NCI-H2029 treated with DMSO at 0.1 percent for 48 hours (cell line): ENCODE data around the gene SPG7.
A peak's percentile ranks its signal among the peaks of the same experiment; 100 is the strongest.

Source experiments
- DNase-seq: peaks from one replicate; lab custom pipeline; 2025; lab: John Stamatoyannopoulos, UW

The SPG7 gene

DNA sequence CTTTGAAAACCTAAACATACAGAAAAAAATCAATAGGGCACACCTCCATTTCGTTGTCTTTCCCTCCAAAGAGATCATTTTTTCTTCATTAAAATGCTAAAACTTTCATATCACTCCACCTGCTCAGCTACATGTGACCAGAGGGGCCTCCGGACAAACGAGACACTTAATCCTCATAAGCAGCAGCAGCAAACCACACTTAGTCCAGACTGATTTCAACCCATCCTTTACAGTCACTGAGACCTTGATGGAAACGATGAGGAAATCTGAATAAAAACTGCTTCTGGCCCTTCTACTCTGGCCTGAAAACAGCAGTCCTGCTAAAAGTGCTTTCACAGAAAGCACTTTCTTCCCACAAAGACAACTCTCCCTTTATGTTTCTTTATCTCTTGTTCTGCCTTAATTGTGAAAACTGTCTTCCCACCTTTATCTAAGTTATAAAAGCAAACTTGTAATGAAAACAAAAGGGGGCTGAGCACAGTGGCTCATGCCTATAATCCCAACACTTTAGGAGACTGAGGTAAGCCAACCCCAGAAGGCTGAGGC, 22.4 kb upstream of the SPG7 start:
- no peak for DNase-seq

DNA sequence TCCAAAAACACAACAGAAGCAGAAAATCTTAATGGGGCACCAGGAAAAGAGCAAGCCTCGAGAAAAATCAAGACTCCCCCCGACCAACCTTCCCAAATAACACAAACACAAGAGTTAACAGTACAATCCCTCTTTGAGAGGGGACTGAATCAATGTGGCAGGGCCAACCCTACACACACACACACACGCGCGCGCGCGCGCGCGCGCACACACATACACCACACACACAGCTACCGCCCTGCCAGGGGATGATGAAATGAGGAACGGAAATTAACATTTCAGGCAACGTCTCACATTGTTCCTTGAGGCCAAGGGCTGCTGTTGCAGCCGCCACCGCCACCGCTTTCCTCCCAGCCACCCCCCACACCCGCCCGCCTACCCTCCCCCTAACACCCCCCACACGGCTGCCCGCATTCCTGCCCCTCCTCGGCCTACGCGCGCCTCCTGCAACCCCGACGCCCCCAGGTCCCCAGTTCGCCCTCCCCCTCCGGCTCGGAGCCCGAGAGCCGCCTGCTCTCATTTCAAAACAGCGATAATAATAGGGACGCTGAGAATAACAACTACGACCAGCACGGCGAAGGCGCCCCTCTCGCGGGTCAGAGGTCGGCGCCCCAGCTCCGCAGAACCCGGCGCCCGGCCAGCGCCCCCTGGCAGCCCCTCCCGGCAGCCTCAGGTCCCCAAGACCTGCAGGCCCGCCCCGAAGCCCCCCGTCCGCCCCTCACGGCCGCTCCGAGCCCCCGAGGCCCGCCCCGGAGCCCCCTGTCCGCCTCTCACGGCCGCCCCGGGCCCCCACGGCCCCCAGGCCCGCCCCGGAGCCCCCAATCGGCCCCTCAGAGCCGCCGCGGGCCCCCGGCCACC, 18.9 kb upstream of the SPG7 start:
- DNase-seq: no peak

DNA sequence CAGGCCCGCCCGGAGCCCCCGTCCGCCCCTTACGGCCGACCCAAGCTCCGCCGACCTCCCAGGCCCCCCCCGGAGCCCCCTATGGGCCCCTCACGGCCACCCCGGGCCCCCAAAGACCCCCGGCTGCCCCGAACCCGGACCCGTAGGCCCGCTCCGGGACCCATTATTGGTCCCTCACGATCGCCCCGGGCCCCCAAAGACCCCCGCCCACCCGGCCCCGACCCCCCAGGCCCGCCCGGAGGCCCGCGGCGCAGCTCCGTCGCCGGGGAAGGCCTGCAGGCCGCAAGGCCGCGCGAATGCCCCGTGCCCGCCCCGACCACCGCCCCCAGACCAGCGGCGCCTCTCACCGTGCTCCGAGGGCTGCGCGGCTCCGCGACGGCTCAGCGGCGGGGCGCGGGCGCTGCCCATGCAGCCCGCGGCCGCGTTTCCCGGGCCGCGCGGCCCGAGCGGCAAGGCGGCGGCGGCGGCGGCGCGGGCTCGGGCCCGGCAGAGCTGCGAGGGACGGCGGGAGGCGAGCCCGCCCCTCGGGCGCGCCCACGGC, 18.2 kb upstream of the SPG7 start:
- DNase-seq: no peak

DNA sequence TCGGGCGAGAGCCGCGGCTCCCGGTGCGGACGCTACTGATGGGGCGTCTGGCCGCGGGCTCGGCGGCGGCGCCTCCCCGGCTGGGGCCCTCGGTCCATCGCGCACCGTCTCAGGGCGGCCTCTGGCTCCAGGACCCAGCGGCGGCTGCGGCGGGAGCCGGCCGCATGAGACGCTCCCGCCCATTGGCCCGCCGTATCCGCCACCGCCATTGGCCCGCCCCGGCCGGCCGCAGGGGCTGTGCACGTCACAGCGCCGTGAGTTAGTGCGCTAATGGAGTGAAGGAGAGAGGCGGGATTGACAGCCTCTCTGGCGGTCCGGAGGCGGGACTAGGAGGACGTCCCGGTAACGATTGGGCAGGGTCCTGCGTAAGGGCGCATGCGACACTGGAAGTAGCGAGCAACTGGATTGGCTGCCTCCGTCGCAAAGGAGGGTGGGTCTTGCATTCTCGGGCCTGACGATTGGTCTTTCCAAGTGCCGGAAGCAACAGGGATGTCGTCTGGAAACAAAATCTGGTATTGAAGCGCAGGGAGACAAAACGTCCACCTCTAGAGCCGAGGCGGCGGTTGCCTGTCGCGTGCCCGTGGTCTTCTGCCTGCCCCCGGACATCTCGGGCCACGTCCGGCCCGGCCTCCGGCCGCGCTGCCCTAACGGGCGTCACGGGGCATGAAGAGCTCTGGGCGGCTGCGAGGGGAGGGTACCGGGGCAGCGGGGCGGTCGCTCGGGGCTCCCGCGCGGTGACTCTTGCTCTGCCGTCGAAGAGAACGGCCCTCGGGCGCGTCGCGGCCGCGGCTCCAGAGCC, 17.6 kb upstream of the SPG7 start, which contains the start of gene ANKRD11:
Gene ANKRD11, minus strand, starts transcription at position 123 of the 799 bp plus-strand sequence. CDS start 173,542 bp downstream, outside the sequence.
- peak; percentile 62 for DNase-seq

DNA sequence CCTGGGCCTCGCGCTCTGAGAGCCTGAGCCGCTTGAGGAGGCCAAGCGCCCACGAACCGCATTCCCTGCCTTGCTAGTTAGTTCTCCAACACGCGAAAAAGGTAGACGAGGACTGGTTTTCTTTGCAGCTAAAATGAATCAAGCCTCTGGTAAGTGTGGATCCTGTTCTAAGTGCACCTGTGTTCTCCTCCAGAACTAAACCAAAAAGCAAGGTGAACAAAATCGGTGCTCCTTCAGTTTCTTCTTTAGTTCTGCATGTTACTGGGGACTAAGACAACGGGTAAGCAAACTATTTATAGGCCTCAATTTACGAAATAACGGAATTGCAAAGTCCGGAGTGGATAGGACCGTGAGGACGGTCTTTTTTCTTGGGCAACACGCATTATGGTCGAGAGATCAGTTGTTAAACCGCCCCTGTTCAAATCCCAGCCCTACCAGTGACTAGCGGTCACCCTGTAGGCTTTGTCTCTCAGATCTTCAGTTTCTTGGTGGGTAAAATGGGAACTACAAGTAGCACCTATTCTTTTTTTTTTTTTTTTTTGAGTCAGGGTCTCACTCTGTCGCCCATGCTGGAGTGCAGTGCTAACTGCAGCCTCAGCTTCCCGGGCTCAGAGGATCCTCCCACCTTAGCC, 16.8 kb upstream of the SPG7 start:
- DNase-seq: no peak

DNA sequence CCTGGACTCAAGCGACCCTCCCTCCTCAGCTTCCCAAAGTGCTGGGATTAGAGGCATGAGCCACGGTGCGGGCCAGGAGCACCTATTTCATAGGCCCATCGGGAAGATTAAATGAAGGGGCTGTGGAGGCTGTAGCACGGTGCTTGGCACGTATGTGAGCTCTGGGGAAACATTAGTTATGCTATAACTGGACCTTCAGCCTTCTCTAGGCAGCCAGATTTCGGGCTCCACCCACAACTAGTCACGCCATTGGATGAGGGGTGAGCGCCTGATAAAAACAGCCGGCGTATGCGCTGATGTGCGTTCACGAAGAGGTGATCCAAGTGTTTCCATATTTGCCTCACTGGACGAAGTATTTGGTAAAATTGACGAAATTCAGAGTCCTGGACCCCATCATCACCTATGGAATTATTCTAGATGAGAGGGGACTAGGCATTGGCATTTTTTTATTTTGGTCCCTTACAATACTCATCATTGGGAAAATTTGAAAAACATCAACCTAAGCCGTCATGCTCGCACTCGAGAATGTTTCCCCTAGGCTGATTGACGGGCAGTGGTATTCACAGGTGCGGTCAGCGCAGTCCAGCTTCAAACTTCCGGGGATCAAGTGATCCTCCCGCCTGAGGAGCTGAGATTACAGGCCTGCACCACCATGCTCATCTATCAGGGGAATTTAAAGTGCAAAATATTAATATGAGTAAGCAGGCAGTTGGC, 16.1 kb upstream of the SPG7 start:
- DNase-seq: no peak

DNA sequence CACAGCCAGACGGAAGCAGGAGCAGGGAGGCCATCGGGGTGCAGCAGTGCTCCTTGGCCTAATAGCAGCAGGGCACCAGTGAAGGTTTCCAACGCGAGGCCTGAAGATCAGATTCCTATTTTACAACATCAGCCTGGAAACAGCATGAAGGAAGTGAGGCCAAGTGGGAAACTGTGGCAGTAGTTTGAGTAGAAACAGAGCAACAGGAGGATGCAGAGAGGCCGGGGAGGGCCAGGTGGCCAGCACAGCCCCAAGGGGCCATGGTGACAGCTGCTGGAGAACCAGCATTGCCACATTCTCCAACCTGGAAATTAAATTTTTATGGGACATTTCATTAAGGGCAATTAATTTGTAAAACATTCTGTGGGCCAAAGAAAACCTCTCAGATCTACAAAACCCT, 14.4 kb upstream of the SPG7 start:
- DNase-seq: no peak

DNA sequence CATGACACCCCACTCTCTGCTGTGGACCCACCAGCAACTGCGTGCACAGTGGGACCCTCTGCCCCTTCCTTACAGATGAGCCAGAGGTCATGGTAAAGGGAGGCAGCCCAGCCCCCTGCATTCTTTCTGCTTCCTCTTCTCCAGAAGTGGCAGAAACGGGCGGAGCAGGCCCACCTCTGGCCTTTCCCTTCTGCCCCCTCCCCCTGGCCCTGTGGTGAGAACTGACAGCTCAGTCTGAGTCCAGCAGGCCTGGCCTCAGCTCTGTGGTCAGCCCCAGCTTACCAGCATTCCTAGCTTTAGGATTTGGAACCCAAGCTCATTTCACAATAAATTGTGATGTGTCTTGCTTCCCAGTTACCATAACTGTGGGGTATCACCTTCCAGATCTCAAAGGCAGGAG, 13.1 kb upstream of the SPG7 start:
- DNase-seq: no peak

DNA sequence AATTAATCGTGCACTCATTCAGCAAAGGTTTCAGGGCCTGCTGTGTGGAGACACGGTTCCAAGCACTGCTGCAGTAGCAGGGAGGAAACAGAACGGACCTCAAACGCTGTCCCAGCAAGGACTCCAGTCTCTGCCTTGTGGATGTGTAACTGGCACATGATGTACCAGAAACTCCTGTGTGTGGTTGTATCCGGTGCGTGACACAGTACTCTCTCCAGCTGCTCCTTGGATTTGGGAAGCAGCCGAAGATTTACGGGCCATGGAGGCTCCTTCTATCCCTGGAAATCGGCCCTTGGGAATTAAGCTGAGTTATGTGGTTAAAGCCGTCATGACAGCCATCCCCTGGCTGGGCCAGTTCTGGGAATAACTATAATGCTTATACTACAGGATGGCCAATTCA, 9.4 kb upstream of the SPG7 start:
- no peak for DNase-seq

DNA sequence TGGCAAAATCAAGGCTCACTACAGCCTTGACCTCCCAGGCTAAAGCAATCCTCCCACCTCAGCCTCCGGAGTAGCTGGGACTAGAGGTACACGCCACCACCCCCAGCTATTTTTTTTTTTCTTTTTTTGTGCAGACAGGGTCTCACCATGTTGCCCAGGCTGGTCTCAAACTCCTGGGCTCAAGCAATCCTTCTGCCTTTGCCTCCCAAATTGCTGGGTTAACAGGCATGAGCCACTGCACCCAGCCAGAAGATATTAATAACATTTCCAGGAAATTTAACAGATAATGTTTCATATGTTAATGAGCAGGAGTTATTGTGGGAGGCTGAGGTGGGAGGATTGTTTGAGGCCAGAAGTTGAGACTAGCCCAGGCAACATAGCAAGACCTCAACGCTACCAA, 8.4 kb upstream of the SPG7 start:
- no peak for DNase-seq

DNA sequence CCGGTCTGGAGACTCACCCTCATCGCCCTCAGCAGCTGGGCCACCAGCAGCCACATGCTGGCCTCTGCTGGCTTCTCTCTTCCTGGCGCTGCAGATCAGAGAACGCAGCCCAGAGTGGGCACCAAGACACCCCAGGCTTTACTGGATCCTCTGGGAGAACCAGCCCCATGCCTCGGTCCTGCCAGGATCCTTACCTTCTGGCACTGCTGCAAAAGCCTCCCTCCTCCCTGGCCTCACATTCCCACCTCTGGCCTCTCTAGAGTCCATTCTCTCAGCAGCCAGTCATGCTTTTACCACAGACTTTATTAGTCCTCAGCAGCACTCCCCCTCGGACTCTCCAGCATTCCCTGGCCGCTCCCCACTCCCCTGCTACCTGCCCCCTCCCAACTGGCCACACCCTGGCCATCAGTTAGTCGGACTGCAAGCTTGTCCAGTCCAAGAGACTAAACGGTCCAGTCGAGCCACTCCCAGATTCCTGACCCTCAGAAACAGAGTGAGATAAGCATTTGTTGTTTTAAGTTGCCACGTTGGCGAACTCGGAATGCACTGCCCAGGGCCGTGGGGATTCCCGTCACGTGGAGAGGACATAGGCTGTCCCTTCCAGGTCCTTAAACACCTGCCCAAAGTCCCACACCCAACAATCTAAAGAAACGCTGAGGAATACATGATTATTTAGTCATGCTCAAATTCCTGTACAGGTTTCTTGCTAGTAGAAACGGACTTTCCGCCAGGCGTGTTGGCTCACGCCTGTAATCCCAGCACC, 5.9 kb upstream of the SPG7 start:
- DNase-seq: no peak

DNA sequence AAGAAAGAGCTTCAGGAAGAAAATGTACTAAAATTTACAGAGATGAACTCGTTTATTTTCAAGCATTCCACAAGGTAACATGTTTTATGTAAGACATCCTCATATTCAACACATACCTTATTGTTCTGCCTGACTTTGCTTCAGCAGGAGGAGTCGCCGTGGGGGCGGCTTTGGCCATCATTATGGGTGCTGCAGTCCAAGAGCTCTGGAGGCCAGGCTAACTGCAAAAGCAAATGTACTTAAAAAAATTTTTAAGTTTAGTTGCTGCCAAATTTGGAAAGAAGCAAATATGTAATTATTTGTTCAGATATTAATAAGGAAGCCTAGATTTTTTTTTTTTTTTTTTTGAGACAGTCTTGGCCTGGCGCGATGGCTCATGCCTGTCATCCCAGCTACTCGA, 4.1 kb upstream of the SPG7 start:
- no peak for DNase-seq

DNA sequence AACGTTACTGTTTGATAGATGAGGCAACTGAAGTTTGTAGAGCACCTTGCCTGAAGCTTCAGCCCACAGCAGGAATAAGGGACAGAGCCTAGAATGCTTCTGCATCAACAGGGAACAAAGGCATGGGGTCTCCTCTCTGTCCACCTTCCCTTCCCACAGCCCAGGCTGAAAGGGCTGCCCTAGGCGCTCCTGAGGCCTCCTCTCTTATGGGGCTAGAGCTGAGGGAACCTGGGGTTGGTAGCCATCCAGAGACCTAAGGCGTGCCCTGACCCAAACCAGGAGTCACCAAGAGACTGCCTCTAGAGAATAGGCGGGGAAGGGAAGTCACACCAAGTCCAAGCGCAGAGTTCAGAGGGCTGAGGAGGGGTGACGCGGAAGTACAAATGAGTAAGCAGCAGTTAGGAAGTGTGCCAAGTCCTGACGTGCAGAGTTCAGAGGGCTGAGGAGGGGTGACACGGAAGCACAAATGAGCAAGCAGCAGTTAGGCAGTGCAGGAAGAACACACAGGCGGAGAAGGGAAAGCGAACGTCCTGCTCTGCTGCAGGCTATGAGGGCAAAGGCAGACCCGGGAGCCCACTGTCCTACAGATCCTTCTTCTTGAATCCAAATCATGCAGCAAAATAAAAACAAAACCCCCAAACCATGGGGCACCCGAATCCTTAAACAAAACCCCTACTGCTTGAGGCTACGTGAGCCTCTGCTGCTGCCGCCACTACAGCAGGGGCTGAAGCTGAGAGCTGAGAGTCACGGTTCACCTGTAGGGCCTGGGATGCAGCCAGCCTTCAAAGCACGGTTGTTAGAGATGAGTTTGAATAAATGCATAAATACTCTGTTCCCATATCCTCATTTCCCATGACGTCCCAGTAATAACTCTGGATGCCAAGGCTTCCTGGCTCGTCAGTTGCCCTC, 2.7 kb upstream of the SPG7 start:
- peak; percentile 21 for DNase-seq

DNA sequence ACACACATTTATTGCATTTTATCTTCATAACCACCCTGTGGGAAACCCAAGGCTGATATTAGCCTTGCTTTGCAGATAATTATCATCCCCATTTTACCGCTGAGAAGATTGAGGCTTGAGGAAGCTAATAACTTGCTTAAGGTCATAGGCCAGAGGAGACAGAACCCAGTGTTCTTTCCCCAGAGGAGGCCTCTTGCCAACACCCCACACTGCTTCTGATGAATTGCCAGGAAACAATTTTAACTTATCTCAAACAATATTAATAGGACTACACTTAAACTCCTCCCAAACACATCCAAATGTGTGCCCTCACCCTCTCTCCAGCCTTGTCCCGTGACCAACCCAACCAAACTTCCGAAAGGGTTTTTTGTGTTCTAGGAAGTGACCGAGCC, 2.1 kb upstream of the SPG7 start:
- no peak for DNase-seq

DNA sequence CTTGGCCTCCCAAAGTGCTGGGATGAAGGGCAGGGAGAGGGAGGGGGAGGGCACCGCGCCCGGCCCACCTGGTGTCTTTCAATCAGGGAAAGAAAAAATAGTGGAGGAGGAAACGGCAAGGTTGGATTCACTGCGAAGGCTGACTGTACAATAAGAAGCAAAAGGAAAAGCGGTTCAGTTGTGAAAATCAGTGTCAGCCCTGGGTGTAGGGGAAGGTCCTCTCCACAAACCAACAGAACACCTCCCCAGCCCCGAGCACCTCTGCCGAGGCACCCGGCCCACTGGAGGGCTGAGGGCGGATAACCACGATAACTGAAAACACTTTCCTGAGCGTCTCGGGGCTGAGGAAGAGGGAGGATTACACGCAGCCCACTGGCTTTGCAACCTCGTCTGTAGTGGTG, 1.4 kb upstream of the SPG7 start:
- no peak for DNase-seq

DNA sequence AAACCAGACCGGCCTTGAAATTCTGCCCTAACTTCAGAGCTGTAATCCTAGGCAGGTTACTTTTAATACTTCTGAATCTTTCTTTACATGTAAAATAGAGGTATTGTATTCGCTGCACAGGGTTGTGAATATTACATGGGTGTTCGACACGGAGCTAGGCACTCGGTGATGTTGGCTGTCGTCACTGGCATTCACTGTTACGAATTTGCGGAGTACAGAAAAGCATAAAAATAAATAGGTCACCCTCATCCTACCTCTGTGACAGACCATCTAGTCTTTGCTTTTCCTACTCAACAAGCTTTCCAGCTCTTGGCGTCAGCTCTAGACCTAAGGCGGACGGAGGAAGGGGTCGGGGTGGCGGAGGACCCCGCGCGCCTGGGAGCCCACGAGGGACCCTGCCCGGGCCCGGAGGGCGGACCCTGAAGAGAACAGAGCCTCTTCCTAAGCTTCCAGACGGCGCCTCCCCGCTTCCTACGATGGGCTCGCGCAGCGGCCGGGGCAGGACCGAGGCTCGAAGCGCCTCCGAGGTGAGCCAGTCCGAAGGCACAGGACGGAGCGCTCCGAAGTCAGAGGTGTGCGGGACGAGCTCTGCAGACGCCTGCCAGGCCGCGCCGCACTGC, 879 bp upstream of the SPG7 start:
- DNase-seq: no peak

DNA sequence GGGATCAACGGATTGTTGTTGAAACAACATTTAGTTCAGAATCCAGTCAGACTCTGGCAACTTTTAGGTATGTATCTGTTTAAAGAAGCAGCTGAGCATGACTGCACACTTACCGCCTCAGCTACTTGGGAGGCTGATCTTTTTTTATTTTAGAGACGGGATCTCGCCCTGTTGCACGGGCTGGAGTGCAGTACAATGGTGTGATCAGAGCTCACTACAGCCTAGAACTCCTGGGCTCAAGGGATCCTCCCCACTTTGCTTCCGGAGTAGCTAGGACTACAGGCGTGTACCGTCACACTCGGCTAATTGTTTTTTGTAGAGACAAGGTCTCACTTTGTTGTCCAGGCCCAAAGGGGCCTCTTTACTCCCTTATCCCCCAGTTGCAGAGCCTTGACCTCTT, 2.3 kb downstream of the SPG7 start:
- DNase-seq: no peak

DNA sequence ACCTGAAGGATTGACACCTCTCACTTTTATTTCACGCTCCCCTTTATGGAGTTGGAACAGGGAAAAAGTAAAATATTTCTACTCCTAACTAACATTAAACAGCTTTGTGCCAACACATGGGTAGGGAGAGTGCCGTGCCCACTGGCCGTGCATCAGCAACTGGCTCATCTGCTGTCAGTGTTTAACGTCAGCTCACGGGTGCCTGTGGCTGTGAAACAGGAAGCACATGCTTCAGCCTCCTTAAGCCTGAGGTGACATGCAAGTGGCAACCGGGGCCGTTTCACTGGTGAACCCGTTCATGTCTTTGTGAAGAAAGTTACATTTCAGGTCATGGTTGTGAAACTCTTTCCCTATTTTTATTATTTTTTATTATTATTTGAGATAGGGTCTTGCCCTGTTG, 3.2 kb downstream of the SPG7 start:
- no peak for DNase-seq

DNA sequence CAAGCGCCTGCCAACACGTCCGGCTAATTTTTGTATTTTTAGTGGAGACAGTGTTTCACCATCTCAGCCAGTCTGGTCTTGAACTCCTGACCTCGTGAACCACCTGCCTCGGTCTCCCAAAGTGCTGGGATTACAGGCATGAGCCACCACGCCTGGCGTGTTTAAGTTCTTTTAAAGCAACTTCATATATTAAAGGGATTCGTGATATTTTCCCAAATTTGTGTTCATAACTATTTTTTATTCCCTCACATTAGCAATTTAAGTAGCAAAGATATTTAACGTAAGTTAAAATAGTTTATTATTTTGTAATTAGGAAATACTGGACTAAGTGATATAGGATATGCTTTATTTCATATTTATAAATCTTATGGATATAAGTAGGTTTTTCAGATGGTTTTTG, 4.2 kb downstream of the SPG7 start:
- DNase-seq: no peak
